GM18511 (cell line): ENCODE measurements around the gene SLC25A17.
"Not testable (repeated sequence)": the region's sequence is repeated elsewhere in the genome, so short reads cannot be mapped to it uniquely, and the experiment has no call there.

Source experiments
- ATAC-seq: cut with Tn5 transposase; IDR thresholded peaks from one replicate; pipeline ENCODE4 v1.9.1; 2021; ENCODE audit warnings: mild to moderate bottlenecking, moderate library complexity; ENCODE audit not compliant: unreplicated experiment

Gene SLC25A17

GRCh38 chr22:40758851-40759250, 60.3 kb downstream of the SLC25A17 start:
- not testable (repeated sequence) for ATAC-seq

- no peak for ATAC-seq
These were observed 60.8 kb downstream of the SLC25A17 start for GRCh38 chr22:40758390-40758789.

GRCh38 chr22:40757071-40757470, 62.1 kb downstream of the SLC25A17 start:
- no peak for ATAC-seq

DNA sequence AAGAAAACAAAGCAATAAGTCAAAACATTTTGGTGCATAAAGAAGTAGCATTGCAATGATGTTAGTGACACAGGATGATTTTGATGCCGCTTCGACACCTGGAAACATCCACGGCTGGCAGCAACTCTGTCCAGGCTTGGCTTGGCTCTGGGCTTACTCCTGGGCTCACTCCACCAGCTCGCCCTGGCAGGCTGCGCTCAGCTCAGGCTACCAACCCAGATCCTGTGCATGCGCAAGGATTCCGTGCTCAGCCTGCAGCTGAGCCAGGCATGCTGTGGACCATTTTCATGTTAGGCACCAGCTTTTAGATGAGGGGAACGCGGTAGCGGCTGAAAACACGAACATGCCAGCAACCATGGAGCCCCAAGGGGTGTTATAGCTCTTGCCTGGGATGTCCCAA, 66.0 kb downstream of the SLC25A17 start:
- no peak for ATAC-seq

DNA sequence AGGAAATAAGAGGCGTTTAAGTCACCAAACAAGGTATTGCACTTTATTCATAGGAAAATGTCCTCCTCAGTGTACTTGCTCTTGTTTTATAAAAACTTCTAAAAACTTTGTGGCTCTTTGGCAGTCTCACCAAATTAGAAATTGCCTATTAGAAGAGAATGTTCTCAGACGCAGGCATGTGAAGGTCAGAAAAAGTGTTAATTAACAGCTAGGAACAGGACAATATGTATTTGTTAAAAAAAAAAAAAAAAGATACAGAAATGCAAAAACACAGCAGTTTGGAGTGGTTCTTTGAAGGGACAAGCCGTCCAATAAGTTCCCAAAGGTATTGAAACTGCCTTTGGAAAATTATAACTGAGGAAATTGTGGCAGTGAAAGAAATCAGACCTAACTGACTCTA, 67.9 kb downstream of the SLC25A17 start:
- no peak for ATAC-seq

DNA sequence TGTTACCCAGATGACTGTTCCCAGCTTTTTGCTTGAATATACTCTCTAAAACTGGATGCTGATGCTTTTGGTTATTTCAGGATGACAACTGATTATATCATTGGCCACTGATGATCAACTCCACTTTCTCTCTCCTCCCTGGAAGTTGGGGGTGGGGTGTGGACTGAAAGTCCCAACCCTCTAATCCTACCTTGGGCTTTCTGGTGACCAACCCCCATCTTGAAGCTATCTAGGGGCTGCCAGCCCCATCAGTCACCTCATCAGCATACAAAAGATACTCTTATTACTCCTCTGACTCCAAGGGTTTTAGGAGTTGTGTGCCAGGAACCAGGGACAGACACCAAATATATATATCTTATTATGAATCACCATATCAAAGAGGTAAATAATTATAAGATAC, 69.3 kb downstream of the SLC25A17 start:
- ATAC-seq = no peak

GRCh38 chr22:40748388-40749355, 70.5 kb downstream of the SLC25A17 start:
- no peak for ATAC-seq

DNA sequence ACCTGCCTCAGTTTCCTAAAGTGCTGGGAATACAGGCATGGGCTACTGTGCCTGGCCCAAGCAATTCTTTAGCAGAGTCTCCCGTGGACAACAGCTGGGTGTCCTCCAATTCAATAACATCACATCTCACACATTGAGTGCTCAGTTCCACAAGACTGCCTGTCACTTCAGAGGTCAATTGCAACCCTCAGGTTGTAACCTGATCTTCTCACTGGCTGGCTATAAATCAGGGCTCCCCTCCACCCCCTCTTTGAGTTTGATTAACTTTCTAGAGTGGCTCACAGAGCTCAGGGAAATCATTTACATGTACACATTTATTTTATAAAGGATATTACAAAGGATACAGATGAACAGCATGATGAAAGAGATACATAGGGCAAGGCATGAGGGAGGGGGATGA, 71.8 kb downstream of the SLC25A17 start:
- ATAC-seq = no peak

DNA sequence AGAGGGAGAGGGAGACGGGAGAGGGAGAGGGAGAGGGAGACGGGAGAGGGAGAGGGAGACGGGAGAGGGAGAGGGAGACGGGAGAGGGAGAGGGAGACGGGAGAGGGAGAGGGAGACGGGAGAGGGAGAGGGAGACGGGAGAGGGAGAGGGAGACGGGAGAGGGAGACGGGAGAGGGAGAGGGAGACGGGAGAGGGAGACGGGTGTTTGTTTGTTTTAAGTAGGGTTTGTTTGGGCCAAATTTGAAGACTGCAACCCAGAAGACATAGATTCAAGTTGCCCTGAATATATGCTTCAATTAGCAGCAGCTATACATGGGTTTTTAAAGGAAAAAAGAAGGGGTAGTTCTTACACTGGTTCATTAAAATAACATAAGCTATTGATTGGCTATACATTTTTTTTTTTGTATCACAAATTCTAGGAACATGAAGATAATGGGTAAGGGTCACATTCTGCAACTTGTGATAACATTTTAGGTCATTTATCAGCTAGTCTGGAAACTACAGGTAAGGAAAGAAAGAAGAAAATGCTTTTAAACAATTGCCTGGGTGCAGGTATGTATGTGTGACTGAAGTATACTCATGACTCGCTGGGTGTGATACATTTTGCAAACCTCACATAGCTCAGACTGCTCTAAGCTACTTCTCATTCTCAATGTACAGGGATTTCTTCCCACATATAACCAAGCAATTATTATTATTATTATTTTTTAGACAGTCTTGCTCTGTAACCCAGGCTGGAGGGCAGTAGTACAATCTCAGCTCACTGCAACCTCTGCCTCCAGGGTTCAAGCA, 72.5 kb downstream of the SLC25A17 start:
- no peak for ATAC-seq

DNA sequence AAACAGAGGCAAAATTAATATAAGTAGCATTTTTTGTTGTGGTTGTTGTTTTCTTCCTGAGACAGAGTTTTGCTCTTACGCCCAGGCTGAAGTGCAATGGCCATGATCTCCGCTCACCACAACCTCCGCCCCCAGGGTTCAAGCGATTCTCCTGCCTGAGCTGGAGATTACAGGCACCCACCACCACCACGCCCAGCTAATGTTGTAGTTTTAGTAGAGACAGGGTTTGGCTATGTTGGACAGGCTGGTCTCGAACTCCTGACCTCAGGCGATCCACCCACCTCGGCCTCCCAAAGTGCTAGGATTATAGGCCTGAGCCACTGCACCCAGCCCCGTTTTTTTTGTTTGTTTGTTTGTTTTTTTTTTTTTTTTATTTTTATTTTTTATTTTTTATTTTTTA, 75.4 kb downstream of the SLC25A17 start:
- no peak for ATAC-seq

DNA sequence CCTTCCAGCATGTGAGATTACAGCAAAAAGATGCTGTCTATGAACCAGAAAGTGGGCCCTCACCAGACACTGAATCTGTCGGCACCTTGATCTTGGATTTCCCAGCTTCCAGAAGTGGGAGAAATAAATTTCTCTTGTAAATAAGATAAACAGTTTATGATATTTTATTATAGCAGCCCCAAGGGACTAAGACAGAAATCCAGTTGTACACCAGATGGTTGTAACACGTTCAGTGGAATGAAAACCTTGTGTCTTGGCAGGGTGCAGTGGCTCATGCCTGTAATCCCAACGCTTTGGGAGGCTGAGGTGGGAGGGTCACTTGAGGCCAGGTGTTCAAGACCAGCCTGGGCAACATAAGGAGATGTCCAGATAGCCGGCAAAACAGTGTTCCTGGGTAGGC, 78.0 kb downstream of the SLC25A17 start:
- no peak for ATAC-seq

DNA sequence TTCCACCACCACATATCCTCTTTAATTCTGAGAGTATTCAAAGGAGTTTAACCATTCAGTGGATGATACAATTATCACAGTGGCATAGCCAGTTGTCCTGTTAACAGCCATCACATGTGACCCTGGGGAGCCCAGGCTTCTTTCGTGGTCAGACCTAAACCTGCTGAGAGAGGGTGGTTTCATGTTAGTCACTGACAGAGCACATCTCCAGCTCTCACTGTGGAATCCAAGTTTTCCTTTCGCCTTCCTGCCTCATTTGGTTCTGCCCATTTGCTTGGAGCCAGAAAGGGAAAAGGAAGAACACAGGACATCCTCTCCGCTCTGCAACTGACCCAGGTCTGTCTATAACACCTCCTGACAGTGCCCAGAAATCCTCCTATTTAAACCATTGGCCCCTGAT, 79.4 kb downstream of the SLC25A17 start:
- no peak for ATAC-seq

DNA sequence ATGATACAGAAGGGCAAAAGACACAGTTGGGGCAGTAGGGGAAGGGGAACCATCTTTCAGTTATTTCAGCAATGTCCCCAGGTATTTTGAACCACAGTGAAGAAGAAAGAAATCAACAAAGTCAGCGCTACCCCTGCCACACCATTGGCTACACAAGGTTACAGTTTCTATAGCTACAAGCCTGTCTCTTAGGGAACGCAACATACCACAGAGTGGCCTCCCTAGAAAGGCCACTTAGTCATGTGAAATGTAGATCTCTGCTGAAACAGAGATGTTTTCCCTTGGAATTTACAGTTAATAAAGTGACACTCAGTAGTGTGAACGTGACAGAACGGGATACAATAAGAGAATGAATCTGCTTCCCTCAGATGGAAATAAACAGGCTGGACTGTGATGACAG, 85.2 kb downstream of the SLC25A17 start:
- no peak for ATAC-seq

DNA sequence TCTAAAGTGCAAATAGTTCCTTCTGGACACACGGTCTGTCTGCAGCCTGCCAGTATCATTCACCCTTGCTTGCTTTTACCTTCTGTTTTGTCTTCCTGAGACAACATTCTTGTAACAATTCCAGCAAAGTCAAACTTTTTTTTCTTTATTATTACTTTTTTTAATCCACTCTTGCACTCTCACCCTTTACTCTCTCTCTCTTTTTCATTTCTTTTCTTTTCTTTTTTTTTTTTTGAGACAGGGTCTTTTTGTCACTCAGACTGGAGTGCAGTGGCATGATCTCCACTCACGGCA, 86.2 kb downstream of the SLC25A17 start:
- no peak for ATAC-seq

DNA sequence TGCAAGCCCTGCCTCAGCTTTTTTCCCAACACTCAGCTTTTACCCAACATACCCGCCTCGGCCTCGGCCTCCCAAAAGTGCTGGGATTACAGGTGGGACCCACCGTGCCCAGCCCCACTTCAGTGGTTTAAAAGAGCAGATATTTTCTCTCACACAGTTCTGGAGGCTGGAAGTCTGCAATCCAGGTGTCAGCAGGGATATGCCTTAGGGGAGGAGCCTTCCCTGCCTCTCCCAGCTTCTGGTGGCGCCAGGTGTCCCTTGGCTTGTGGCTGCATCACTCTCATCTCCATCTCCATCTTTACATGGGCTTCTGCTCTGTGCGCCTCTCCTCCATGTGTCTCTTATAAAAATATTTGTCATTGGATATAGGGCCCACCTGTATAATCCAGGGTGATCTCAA, 89.9 kb downstream of the SLC25A17 start:
- no peak for ATAC-seq

- no peak for ATAC-seq
These were observed 90.4 kb downstream of the SLC25A17 start for GRCh38 chr22:40728731-40729189.

DNA sequence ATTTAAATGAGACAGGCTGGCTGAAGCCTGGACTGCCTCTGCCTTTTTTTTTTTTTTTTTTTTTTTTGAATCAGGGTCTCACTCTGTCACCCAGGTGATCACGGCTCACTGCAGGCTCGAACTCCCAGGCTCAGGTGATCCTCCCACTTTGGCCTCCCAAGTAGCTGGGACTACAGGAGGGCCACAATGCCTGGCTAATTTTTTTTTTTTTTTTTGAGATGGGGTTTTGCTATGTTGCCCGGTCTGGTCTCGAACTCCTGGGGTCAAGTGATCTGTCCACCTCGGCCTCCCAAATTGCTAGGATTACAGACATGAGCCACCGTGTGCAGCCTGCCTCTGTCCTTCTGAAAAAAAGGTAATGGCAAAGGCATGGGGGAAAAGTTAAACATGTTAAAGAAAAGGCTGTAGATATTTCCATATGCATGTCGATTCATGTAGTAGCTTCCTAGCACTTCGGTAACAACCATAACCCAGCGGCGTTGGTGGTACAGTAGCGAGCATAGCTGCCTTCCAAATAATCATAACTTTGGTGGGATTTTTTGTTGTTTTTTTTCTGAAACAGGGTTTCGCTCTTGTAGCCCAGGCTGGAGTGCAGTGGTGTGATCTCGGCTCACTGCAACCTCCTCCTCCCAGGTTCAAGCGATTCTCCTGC, 91.1 kb downstream of the SLC25A17 start:
- no peak for ATAC-seq

GRCh38 chr22:40727070-40727963, 91.8 kb downstream of the SLC25A17 start:
- no peak for ATAC-seq

DNA sequence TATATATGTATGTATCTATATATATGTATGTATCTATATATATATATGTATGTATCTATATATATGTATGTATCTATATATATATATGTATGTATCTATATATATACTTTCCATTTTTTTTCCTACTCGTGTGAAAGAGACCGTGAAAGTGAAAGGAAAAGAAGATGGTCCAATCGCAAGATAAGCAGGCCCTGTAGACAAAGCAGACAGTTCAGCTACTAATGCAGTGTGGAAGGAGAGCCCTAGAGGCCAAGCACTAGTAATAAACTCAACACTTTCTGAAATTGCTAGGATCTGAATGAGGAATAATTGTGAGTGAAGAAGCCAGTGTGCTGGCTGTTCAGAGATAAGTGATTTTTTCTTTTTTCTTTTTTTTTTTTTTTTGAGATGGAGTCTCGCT, 92.6 kb downstream of the SLC25A17 start:
- ATAC-seq = no peak

DNA sequence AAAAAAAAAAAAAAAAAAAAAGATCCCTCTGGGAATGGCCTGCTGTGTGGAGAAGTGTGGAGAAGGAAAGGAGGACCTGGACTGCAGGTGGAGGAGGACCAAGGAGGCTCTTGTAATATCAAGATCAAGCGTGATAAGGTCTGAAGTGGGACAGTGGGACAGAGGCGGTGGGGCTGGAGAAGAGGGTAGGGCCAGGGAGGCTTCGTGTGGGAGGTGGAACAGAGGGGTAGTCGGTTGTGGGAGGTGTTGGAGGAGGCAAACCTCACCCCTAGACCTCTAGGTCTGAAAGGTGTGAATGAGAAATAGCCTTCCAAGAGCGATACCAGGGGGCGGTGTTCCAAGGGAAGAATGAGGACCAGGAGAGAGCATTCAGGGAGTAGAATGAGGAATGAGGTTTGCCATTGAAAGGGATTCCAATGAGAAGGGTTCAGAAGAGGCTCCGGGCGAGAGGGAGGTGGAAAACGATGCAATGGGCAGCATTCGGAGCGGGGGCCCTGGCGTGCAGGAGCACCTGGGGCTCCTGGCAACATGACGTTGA, 95.7 kb downstream of the SLC25A17 start:
- ATAC-seq = no peak
